Measurements from ENCODE around the gene WNK1.

The WNK1 gene

GRCh38 chr12:958588-959123 is 206.3 kb downstream of the WNK1 start:
- DNase-seq = no peak
